HG02588 (cell line): Measurements from ENCODE around the gene SLC9A8.
"Not testable (repeated sequence)": the region's sequence is repeated elsewhere in the genome, so short reads cannot be mapped to it uniquely, and the experiment has no call there.

ENCODE experiments used
- ATAC-seq: cut with Tn5 transposase; IDR thresholded peaks from one replicate; pipeline ENCODE4 v1.9.1; 2021; ENCODE audit warnings: mild to moderate bottlenecking, moderate library complexity; ENCODE audit not compliant: unreplicated experiment

Gene SLC9A8

GRCh38 chr20:49891476-49892110 lies 79.0 kb downstream of the SLC9A8 start:
- no peak for ATAC-seq

- ATAC-seq = no peak
These were observed 79.6 kb downstream of the SLC9A8 start for GRCh38 chr20:49892260-49892659.

GRCh38 chr20:49892817-49893216 lies 80.2 kb downstream of the SLC9A8 start:
- ATAC-seq = no peak

GRCh38 chr20:49893242-49894072 lies 80.8 kb downstream of the SLC9A8 start:
- no peak for ATAC-seq

- no peak for ATAC-seq
These were observed 81.4 kb downstream of the SLC9A8 start for GRCh38 chr20:49894073-49894470.

- not testable (repeated sequence) for ATAC-seq
These were observed 83.0 kb downstream of the SLC9A8 start for GRCh38 chr20:49895474-49896093.

GRCh38 chr20:49896204-49896603 lies 83.6 kb downstream of the SLC9A8 start:
- no peak for ATAC-seq

- no peak for ATAC-seq
These were observed 87.1 kb downstream of the SLC9A8 start for GRCh38 chr20:49899541-49900383.

GRCh38 chr20:49901588-49901987 lies 89.0 kb downstream of the SLC9A8 start:
- ATAC-seq = no peak

GRCh38 chr20:49904440-49905214 lies 92.0 kb downstream of the SLC9A8 start:
- no peak for ATAC-seq

GRCh38 chr20:49905415-49906091 lies 92.9 kb downstream of the SLC9A8 start:
- no peak for ATAC-seq

GRCh38 chr20:49906101-49906604 lies 93.5 kb downstream of the SLC9A8 start:
- ATAC-seq = no peak

GRCh38 chr20:49906615-49907154 lies 94.1 kb downstream of the SLC9A8 start:
- no peak for ATAC-seq

GRCh38 chr20:49907405-49908257 lies 95.0 kb downstream of the SLC9A8 start:
- no peak for ATAC-seq

- ATAC-seq = no peak
These were observed 95.6 kb downstream of the SLC9A8 start for GRCh38 chr20:49908258-49908565.

- no peak for ATAC-seq
These were observed 97.1 kb downstream of the SLC9A8 start for GRCh38 chr20:49909499-49910339.

- ATAC-seq = no peak
These were observed 97.7 kb downstream of the SLC9A8 start for GRCh38 chr20:49910340-49910706.
